Skin epidermis (tissue), 12 donors: Measurements from ENCODE around the gene ABHD5.
A peak's percentile ranks its signal among the peaks of the same experiment; 100 is the strongest.

Source experiments
- H3K27ac ChIP-seq, 21 experiments: fragments of 200-600 bp; sonication (generic) in 11 of 21; one replicate each; pipeline ENCODE4 v1.5.0; 2020; ENCODE audit warnings: mild to moderate bottlenecking in 3 of 21, inconsistent platforms in 2 of 21, moderate library complexity in 2 of 21
- H3K4me3 ChIP-seq, 7 experiments: fragments of 200-600 bp; sonication (generic) in 2 of 7; one replicate each; pipeline ENCODE4 v1.5.0; 2020; ENCODE audit warnings: inconsistent platforms in 2 of 7, mild to moderate bottlenecking in 2 of 7, moderate library complexity in 1 of 7

ABHD5 gene

DNA sequence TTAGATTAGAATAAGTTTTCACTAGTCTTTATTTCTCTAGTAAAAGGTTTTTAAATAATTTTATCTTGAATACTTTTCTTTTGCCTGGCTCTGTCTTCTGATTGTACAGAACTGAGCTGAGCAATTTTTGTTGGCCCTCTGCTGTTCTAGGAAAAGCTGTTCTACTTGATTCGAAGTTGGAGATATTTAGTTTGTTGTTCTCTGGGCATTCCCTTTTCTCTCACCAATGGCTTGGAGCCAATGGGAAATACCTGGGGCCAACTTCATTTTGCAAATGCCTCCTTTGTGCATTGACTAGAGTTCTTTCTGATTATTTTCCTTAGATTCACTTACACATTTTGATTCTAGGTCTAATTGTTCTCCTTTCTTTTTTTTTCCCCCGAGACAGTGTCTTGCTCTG, 16.5 kb downstream of the ABHD5 start:
- peak overlapping the region in 14 of 21 experiments; percentile 9 to 66 (median 48) for H3K27ac ChIP-seq

DNA sequence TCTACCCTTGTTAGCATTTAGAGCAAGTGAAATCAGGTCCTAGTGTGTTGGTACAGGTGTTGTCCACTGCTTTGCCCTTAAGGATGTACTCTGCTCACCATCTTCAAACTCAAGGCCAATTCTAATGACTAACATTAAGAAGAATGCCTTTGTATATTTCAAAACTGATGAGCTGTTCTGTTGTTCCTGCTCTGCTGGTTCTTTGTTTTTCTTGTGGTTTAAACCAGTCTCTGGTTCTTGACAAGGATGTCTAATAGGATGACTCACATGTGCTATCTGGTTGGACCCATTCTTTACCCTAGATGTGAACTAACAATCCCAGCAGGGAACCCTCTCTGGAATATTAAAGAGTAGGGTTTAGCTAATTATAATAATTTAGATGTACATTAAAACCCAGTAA, 17.3 kb downstream of the ABHD5 start:
- peak overlapping the region in 8 of 21 experiments; percentile 9 to 66 (median 40) for H3K27ac ChIP-seq
- no peak overlapping the region for H3K4me3 ChIP-seq

More for the DNA sequence above, 16.5 kb downstream of the ABHD5 start:
- no peak overlapping the region for H3K4me3 ChIP-seq

DNA sequence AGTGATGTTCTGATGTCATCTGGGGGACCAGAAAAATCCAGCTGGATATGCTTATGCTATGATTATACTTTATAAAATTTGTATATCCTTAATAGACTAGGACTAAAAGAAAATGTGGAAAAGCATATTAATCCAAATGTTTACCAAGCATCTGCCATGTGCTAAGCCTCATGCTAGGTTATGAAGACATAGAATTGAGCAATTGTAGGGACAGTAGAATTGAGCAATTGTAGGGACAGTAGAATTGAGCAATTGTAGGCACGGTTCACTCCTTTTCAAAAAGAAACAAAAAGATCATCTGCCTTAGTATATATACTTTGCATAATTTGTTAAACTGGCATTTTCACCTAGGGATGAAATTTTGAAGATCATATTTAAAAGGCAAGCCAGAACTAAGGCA, 18.3 kb downstream of the ABHD5 start:
- Histone ChIP-seq H3K4me3 (no peak overlapping the region), H3K27ac (peak overlapping the region in 4 of 21 experiments; percentile 2 to 38 (median 18))

DNA sequence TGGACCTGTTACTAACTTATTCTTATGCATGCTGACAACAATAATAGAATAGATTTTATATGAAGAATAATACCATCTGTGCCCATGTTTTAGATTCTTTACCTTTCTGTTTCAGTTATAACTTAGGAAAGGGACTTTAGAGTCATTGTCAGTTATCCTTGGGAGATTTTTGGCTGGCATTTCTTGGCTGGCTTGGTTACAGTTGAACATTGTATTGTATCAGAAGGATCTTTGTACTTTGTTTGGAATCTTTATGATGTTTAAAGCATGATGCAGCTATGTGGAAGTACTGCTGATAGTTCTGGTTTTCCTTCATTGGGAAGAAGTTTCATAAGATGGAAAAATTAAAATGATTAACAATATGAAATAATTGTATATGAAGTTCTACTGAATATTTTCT, 19.9 kb downstream of the ABHD5 start:
- peak overlapping the region in 1 of 21 experiments; percentile 5 for H3K27ac ChIP-seq
- H3K4me3 ChIP-seq, result no peak overlapping the region

DNA sequence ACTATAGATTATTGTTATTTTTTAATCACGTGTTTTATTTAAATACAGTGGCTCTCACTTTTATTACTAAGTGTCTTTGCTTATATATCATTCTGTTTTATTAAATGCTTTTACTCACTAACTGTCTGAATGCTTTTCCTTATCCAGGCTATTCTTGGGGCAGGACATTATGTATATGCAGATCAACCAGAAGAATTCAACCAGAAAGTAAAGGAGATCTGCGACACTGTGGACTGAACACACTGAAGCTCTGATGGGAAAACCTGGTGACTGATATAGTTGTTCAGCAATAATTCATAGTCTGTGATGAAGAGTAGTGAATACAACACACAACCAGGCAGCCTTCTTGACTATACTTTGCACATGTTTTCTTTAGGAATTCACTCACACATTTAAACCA, 27.6 kb downstream of the ABHD5 start:
- no peak overlapping the region for H3K27ac ChIP-seq
- no peak overlapping the region for H3K4me3 ChIP-seq

DNA sequence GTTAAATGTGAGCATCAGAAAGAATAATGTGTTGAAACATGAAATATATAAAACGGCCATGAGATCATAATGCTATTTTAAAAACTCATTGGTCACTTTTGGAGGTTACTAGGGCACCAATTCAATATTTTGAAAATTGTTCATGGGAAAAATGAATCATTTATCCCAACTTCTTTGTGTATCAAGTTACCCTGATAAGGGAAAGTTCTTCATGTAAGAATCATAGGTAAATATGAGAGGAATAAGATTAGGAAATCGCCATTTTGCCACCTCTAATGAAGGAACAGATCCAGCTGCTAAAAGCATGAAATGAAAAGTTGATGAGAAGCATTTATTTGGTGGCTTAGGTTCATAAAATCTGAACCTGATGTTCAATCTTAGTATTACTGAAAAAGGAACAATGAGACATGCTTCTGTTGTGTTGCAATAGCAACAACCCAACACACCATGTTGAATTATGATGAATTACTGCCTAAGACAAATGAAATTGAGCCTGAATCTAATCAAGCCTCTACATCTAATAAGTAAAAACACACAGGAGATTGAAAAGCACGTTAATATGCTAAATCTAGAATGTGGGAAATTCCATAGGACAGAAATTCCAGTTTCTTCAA, 32.5 kb downstream of the ABHD5 start:
- H3K4me3 ChIP-seq, result no peak overlapping the region
- H3K27ac ChIP-seq, result peak overlapping the region in 1 of 21 experiments; percentile 59

DNA sequence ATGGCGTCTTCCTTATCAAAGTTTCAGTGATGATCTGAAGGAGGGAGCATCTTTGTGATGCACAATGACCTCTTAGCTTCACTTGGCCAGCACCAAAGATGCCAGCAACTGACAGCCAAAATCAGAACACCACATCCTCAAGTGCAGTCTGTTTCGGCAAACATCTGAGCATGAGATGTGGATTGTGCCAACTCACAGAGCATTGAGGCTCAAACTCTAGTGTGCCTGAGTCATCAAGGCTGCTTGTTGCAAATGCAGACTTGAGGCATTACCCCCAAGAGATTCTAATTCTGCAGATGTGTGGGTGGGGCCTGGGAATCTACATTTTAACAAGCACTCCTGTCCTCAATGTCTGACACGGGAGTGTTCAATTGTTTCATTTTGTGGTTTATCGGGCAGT, 35.8 kb downstream of the ABHD5 start:
- Histone ChIP-seq H3K27ac (peak overlapping the region in 2 of 21 experiments; percentile 12 to 35), H3K4me3 (no peak overlapping the region)

DNA sequence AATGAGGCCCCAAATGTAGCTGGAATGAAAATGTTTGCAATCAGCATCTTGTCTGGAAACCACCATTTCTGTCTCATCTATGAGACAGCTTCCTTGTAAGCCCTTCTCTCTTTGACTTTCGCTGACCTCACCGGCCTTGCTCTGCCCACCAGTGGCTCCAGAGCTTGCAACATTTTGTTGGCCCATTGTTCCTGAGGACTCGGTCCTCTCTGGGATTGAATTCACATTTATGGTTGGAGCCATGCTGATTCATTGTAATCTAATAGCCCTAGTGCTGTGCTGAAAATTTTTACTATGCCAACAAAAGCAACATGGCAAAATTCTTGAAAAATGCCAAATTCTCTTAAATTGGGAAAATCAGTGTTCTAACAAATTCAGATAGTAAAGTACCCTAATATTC, 37.2 kb downstream of the ABHD5 start:
- H3K27ac ChIP-seq, result no peak overlapping the region
- H3K4me3 ChIP-seq, result no peak overlapping the region

DNA sequence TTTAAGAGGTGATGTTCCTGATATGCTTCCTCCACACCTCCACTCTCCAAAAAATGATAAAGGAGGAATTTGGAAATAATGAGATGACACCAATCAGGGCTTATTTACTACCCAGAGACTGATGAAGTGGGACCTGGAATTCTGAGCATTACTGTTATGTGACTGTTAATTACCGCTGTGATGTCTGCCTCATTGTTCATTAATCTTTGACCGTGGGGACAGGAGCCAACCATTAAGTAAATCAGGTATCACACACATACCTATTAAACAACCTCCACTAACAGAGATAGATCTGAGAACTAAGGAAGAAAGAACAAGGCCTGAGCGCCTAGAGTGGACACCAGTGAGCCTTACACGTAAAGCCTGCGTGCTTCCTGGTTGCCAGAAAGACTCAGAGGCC, 37.7 kb downstream of the ABHD5 start:
- no peak overlapping the region for H3K27ac ChIP-seq
- H3K4me3 ChIP-seq, result no peak overlapping the region

DNA sequence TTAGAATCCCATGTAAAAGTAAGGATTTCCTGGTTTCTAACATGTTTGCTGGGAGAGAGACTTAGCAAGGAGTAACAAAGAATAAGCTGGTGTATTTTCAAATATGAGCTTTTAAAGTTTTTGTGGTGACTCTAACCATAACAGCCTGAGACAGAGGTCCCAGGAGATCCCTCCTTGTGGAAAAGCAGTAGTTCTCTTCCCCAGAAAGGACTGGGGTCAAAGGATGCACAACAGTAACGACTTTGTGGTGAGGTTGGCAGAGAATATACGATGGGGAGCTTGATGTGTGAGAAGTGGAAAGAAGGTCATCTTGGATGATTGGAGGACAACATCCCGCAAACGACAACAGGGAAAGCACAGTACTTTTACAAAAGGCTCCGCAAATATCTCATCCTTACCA, 38.2 kb downstream of the ABHD5 start:
- peak overlapping the region in 1 of 21 experiments; percentile 41 for H3K27ac ChIP-seq
- H3K4me3 ChIP-seq, result no peak overlapping the region

DNA sequence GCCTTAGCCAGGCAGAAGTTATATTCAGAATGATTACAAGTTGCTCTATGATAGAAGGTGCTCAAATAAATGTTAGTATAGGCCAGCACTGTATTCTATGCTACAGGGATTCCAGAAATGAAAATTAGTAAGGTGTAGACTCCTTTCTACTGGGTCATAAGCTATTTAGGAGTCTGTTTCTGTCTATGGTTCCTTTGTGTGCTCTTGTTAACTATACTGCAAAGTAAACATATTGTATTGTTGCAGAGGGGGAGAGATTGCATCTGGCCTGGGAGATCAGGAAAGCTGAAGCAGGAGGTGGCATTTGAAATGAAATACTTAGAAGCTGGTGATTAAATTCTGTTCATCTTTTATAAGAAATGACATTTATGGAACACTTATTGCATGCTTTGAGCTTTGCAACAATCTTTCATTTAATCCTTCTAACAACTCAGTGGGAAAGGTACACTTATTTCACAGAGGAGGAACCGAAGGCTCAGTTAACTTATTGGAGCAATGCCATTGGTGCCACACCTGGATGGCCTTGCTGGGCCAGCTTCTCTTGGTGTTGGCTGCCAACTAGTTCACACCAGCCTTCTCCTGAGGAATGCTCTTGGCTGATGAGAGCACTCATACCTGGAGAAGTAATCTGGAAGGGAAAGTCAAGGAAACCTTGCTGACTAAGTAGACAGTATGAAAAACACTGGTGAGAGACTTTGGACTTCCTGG, 39.1 kb downstream of the ABHD5 start:
- Histone ChIP-seq H3K27ac (peak overlapping the region in 3 of 21 experiments; percentile 6 to 41 (median 33)), H3K4me3 (no peak overlapping the region)

DNA sequence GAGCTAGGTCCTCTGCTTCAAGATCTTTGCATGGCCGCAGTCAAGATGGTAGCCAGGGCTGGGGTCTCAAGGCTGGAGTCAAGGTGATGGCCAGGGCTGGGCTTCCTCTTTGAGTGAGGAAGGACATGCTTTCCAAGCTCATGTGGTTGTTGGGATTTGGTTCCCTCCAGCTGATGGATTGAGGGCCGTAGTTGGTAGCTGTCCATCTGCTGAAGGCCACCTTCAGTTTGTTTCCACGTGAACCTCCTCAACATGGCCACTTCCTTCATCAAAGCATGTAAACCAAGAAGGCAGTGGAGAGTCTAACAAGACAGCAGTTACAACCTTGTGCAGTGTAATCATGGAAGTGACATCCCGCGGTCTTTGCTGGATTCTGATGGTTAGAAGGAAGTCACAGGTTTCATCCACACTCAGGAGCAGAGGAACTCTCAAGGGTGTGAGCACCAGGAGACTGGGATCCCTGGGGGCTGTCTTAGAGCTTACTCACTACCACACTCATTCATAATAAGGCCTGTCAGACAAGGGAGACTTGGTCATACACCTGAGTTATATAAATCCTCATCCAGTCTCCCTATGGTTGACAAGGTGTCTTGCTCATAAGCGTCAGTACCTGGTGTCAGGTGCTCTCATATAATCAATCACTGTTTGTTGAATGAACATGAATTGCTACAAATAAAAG, 42.1 kb downstream of the ABHD5 start:
- H3K27ac ChIP-seq, result no peak overlapping the region
- no peak overlapping the region for H3K4me3 ChIP-seq

DNA sequence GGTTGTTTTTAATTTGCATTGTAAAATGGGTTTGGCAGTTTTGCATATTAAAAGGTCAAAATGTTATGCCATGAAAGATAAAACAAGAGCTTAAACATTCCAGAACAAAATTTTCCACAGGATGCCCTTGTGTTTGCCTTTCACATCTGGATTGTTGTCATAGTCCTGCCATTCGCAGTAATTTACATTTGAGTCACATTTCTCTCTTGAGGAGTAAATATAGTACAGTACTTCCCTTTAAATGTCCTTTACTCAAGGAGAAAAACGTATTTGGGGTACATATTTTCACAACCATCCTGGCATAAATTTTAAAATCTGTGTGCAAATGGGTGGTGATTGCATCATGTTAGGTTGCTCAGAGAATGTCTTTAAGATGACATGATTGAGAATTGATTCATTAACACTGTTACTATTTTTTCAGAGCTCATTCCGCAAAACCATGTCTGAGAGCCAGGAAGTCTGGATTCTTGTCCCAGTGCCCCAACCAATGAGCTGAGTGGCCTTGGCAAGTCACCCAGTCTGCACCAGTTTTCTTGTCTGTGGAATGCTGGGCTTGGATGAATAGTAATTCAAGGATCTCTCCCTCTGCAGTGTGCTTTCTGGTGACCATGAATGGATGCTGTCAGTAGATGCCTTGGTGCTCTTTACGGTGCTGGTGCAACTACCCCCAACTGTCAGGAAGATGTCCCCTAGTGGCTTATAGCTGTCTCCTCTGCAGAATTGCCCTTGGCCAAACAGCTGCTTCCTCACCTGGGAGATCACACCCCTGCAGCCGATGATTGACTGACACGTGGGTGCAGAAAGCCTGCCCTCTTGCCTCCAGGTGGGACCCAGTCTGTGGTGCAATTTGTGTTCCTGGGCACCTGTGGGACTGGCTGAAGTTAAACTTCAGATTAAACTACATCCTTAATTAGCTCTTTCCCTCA, 43.0 kb downstream of the ABHD5 start:
- no peak overlapping the region for H3K27ac ChIP-seq
- no peak overlapping the region for H3K4me3 ChIP-seq

DNA sequence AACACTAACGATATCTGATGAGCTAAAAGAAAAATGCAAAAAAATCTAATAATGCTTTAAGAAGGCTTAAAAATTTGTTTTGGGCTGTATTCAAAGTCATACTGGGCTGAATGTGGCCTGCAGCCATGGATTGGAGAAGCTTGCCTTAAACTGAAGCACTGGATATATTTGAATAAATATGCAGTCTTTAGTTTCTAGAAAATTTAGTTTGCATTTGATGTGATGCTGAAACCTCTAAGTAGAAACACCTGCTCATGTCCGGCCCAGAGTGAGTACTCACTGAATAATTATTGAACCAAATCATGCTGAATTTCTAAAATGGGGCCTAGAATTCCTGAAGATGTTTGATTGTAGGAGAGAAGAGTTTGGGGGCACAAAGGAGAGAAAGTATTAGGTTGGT, 43.9 kb downstream of the ABHD5 start:
- no peak overlapping the region for H3K4me3 ChIP-seq
- no peak overlapping the region for H3K27ac ChIP-seq

DNA sequence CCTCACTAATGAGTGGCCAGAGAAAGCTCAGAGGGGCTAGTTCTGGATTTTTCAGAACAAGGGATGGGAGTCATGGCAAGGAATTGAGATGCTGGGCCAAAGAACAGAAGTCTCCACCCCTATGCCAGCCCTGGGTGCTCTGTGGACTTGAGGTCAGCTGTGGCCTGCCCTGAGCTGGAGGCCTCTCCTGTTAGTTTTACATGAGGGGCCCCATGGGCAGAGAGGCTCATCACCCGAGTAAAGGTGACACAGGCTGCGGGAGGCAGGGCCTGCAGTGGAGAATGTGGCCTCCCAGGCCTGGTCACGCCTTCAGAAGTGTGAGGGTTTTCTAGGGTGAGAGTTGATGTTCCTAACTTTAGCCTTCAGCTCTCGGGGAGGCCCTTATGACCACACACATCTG, 44.9 kb downstream of the ABHD5 start:
- H3K4me3 ChIP-seq, result no peak overlapping the region
- no peak overlapping the region for H3K27ac ChIP-seq

DNA sequence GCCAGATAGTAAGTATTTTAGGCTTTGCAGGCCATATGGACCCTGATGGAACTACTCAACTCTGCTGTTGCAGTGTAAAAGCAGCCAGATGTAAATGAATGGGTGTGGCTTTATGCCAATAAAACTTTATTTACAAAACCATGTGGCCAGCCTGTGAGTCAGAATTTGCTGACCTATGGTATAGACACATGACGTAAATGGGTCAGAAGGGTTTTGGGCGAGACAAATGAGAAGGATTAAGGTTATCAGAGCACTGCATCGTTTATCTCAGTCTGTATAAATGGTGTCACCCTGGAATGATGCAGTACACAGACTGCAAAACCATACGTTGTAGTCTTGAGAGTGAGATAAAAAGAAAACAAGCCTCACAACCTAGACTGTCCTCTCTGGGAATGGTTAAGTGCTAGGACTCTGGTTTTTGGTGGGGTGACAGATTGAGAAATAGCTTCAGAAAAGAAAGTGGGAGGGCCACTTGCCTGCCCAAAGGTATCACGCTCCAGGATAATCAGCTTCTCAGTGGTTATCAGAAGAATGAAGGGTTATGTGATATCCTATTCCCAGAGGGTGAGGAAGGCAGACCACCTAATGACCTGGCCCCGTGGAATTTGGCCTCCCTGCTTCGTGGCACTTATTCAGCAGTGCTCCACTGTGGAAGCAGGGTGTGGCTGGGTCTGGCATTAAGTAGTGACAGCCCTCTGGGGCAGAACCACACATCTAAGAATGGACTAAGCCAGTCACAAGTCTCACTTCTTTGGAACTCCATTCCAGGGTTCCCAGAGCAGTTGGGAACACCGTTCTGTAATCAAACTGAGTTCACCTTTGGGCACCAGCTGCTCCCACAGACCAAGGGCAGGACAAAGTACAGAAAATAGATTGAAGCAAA, 46.1 kb downstream of the ABHD5 start:
- Histone ChIP-seq H3K4me3 (no peak overlapping the region), H3K27ac (no peak overlapping the region)

DNA sequence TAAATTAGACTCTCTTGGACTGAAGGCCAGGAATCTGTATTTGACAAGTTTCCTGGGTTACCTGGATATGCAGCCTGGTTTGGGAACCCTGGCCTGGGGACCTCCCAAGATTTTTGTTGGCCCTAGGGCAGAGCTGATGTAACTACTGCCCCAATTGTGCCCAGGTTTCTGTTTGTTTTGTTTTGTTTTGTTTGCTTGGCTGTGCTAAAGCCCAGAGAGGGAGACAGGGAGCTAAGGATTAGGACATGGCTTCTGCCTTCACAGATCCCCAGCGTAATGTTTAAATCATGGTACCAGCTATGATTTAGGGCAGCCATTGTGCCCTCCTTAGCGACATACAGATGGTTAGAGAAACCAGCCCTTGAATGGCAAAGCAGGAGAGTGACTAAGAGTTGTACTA, 47.6 kb downstream of the ABHD5 start:
- Histone ChIP-seq H3K4me3 (no peak overlapping the region), H3K27ac (no peak overlapping the region)

DNA sequence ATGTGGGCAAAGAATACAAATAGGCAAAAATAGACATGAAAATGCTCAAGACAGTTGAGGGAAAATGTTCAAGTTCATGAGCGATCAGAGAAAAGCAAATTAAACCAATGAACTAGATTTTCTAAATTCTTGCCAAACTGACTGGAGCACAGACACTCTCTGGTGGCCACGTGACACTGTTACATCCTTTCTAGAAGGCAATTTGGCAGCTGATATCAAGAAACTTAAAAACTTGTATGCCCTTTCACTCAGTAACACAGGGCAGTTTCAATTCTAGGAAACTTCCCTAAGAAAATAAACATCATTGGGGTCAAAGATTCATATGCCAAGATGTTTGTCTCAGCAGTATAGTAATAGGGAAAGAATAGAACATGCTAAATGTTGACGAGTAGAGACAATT, 52.2 kb downstream of the ABHD5 start:
- Histone ChIP-seq H3K4me3 (no peak overlapping the region), H3K27ac (no peak overlapping the region)

DNA sequence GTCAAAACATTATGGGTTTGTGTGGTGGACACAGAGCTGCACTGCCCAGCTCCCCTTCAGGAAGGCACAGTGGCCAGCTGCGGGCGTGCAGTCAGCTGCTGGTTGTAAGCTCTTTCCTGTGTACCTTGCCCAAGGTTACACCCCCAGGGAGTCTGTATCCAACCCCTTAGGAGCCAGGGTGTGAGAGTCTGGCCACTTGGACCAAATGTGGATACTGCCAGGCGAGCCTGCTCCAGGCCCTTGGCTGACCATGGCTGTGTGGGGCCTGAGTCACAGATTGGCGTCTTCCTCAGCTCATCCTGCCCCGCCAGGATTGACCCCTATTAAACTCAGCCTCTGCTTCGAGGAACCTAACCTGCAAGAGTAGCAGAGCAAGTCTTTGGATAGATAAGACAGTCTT, 56.9 kb downstream of the ABHD5 start:
- Histone ChIP-seq H3K27ac (peak overlapping the region in 1 of 21 experiments; percentile 9), H3K4me3 (no peak overlapping the region)
